NCI-H2029 (cell line): ENCODE data around the gene SLC2A4RG.
A peak's percentile ranks its signal among the peaks of the same experiment; 100 is the strongest.

Experiments used
- DNase-seq: peaks from one replicate; lab custom pipeline; 2025; lab: John Stamatoyannopoulos, UW

Gene SLC2A4RG

DNA sequence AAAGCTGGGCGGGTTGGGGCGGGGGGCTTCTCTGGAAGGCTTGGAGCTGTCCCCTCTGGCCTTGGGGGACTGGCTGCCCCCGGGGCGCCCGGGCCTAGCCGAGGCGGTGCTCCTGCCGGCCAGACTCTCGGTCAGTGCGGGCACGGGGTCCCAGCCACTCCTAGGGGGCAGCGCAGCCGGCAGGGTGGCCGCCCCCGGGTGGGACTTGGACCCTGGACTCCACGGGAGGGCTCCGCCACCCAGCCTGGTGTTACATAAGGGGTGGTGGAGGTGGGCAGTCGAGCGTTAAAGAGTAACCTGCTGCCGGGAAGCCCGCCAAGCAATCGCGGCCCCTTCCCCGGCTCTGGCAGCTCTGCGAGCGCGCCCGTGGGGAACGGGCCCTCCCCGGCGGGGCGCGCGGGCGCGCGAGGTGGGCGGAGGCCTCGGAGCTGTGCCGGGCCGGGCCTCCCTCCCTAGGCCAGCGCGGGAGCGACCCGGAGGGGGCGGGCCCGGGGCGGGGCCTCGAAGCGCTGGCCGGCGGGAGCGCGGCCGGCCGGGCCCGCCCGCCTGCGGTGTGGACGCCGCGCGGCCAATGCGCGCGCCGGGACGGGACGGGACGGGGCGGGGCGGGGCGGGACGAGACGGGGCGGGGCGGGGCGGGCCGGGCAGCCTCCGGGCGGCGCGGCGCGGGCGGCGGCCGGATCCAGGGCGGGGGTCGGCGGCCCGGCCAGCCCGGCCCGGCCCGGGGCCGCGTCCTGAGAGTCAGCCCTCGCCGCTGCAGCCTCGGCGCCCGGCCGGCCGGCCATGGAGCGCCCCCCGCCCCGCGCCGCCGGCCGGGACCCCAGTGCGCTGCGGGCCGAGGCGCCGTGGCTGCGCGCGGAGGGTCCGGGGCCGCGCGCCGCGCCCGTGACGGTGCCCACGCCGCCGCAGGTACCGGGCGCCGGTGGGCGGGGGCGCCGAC lies at the start of gene SLC2A4RG:
TSS of gene SLC2A4RG (plus strand) at position 647 of the 940 bp plus-strand sequence. CDS start at position 784, 137 bp downstream.
- DNase-seq = peak; percentile 60

- no peak for DNase-seq
Measured at GRCh38 chr20:63690003-63690897, 49.3 kb upstream of the SLC2A4RG start.

DNA sequence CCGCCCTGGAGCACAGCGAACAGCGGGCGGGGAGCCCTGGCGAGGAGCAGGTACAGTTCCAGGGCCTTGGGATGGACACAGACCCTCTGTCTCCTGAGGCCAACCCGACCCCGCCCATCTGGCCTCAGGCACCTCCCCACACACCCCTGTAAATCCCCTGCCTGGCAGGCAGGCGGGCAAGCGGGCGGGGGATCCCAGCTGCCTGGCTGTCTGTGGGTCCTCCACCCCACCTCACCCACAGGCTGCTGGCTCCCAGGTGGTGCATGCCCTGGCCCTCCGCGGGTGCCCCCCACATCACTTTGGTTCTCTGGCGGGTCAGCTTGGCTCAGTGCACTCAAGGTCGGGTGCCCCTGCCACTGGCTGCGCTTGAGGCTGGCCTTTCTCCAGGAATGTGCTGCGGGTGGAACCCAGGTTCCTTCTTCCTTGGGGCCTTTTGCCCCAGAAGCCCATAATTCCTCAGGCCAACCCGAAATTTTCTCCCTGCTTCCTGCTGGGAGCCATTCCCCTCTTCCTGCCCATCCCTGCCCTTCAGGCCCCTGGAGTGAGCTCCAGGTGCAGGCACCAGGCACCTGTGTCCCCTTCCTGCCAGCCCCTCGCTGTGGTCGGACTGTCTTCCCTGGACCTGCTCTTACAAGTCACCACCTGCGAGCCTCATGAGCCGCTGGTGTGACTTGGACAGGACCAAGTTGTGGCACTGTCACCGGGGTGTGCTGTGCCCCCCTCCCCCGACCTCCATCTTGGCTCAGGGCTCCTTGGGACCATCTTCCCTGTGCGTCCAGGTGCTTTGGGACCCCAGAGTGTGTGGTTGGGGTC lies 48.5 kb upstream of the SLC2A4RG start:
- DNase-seq = no peak

DNA sequence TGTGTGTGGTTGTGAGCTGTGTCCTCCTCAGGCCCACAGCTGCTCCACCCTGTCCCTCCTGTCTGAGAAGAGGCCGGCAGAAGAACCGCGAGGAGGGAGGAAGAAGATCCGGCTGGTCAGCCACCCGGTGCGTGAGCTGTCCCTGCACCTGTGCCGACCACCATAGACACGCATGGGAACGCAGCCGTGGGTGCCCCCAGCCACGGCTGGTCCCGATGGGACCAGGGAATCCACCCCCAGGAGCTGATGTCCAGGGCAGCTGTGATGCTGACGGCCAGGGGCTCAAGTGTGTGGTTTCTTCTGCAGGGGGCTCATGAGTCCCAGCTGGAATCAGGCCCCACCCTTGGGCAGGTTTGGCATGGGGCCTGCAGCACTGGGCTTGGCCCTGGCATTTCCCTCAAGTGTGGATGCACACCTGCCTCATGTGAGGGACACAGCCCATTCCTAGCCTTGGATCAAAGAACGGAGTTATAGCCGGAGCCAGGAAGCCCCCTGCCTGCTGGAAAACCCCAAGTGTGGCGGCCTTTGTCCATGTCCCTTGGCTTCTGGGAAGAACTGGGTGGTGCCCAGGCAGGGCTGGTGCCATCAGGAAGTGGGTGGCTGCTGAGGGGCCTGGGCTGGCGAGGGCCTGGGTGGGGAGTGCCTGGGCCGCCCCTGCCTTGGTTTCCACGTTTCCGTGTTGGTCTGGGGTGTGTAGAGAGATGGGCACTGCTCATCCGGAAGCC lies 47.7 kb upstream of the SLC2A4RG start:
- no peak for DNase-seq

DNA sequence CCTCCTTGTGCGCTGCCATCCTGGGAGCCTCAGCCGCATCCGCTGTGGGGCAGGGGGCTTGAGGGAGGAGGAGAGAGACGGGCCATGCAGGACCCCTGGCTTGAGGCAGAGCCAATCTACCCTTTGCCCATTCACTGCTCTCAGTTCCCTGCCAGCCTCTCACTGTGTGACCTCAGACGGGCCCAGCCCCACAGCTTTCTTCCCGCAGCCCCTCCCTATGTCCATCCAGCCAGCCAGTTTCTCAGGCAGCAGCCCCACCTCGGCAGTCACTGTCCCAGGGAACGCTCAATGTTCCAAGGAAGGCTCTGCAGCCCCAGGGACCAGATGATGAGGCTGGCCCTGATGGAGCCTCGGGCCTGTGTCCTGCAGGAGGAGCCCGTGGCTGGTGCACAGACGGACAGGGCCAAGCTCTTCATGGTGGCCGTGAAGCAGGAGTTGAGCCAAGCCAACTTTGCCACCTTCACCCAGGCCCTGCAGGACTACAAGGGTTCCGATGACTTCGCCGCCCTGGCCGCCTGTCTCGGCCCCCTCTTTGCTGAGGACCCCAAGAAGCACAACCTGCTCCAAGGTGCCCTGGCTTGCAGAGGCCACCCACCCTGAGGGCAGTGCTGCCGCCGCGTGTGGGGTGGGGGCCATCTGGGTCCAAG lies 47.0 kb upstream of the SLC2A4RG start:
- no peak for DNase-seq

DNA sequence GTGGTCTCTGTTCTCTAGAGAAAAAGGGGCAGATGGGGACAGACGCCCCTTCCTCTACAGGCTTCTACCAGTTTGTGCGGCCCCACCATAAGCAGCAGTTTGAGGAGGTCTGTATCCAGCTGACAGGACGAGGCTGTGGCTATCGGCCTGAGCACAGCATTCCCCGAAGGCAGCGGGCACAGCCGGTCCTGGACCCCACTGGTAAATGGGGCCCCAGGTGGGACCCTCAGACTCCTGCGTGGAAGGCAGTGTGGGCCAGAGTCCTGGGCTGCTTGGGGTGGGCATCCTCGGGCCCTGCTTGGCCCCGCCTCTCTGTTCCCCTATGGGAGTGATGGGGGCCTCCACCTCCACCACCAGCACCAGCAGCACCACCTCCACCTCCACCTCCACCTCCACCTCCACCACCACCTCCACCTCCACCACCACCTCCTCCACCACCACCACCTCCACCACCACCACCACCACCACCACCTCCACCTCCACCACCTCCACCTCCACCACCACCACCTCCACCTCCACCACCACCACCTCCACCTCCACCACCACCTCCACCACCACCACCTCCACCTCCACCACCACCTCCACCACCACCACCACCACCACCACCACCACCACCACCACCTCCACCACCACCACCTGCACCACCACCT lies 46.4 kb upstream of the SLC2A4RG start:
- DNase-seq = no peak

GRCh38 chr20:63693733-63694583 lies 45.6 kb upstream of the SLC2A4RG start:
- DNase-seq = no peak

- no peak for DNase-seq
Measured at GRCh38 chr20:63694584-63695423, 44.8 kb upstream of the SLC2A4RG start.

DNA sequence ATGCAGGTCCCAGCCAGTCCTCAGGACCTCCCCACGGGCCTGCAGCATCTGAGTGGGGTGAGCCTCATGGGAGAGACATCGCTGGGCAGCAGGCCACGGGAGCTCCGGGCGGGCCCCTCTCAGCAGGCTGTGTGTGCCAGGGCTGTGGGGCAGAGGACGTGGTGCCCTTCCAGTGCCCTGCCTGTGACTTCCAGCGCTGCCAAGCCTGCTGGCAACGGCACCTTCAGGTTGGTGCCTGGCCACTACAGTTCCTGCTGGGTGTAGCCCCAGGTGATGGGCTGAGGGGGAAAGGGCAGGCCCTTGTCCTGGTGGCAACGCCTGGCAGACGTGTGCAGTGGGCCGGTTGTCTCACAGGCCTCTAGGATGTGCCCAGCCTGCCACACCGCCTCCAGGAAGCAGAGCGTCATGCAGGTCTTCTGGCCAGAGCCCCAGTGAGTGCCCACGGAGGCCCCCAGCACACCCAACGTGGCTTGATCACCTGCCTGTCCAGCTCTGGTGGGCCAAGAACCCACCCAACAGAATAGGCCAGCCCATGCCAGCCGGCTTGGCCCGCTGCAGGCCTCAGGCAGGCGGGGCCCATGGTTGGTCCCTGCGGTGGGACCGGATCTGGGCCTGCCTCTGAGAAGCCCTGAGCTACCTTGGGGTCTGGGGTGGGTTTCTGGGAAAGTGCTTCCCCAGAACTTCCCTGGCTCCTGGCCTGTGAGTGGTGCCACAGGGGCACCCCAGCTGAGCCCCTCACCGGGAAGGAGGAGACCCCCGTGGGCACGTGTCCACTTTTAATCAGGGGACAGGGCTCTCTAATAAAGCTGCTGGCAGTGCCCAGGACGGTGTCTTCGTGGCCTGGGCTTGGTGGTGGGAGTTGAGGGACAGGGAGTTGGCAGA lies 43.9 kb upstream of the SLC2A4RG start:
- no peak for DNase-seq

- DNase-seq = no peak
Measured at GRCh38 chr20:63696306-63696627, 43.3 kb upstream of the SLC2A4RG start.

DNA sequence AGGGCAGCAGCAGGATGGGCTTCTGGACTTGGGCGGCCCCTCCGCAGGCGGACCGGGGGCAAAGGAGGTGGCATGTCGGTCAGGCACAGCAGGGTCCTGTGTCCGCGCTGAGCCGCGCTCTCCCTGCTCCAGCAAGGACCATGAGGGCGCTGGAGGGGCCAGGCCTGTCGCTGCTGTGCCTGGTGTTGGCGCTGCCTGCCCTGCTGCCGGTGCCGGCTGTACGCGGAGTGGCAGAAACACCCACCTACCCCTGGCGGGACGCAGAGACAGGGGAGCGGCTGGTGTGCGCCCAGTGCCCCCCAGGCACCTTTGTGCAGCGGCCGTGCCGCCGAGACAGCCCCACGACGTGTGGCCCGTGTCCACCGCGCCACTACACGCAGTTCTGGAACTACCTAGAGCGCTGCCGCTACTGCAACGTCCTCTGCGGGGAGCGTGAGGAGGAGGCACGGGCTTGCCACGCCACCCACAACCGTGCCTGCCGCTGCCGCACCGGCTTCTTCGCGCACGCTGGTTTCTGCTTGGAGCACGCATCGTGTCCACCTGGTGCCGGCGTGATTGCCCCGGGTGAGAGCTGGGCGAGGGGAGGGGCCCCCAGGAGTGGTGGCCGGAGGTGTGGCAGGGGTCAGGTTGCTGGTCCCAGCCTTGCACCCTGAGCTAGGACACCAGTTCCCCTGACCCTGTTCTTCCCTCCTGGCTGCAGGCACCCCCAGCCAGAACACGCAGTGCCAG lies 42.8 kb upstream of the SLC2A4RG start, which contains the start of gene TNFRSF6B:
TSS of gene TNFRSF6B (plus strand) at position 25 of the 729 bp plus-strand sequence. CDS start at position 141, 116 bp downstream.
- DNase-seq = no peak

DNA sequence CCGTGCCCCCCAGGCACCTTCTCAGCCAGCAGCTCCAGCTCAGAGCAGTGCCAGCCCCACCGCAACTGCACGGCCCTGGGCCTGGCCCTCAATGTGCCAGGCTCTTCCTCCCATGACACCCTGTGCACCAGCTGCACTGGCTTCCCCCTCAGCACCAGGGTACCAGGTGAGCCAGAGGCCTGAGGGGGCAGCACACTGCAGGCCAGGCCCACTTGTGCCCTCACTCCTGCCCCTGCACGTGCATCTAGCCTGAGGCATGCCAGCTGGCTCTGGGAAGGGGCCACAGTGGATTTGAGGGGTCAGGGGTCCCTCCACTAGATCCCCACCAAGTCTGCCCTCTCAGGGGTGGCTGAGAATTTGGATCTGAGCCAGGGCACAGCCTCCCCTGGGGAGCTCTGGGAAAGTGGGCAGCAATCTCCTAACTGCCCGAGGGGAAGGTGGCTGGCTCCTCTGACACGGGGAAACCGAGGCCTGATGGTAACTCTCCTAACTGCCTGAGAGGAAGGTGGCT lies 42.2 kb upstream of the SLC2A4RG start:
- no peak for DNase-seq

- no peak for DNase-seq
Measured at GRCh38 chr20:63697868-63698545, 41.6 kb upstream of the SLC2A4RG start.

GRCh38 chr20:63698739-63699465 lies 40.7 kb upstream of the SLC2A4RG start:
- DNase-seq = no peak
